IMR-90 (cell line): ENCODE results near the gene ADAMTS12. TPM values are rescaled to one million over a fixed set of nuclear protein-coding genes. Genes with fewer than 3 reads are reported as not detected.
A peak's percentile ranks its signal among the peaks of the same experiment; 100 is the strongest.

ENCODE experiments used
- ATAC-seq: fragments of 200-7000 bp; cut with Tn5 transposase; 2 replicates; pipeline ENCODE4 v1.9.1; 2020; ENCODE audit warnings: low read depth, mild to moderate bottlenecking, moderate library complexity
- BruUV-seq: library from RNA; stranded (reverse); fragments of 400-500 nt; replicated peaks from 2 replicates; lab custom pipeline; 2021; lab: Mats Ljungman, UMichigan
- CTCF ChIA-PET: fragments of 300-600 bp; formaldehyde crosslinking; extraction: SDS; loops from one replicate; lab custom pipeline; 2021; ENCODE audit warnings: antibody characterized with exemption; lab: Yijun Ruan, JAX
- POLR2A ChIA-PET: fragments of 300-600 bp; sonication (Branson Sonifier 250); formaldehyde crosslinking; loops from one replicate; lab custom pipeline; 2022; ENCODE audit warnings: antibody characterized with exemption; ENCODE audit not compliant: unreplicated experiment; lab: Charles Lee
- DNase-seq: peaks from one replicate; pipeline ENCODE4 v3.0.0; 2013
- H2AFZ ChIP-seq: replicated peaks from 2 replicates; pipeline ENCODE3; 2013; ENCODE audit warnings: low read length, mild to moderate bottlenecking; ENCODE audit not compliant: poor library complexity
- H2AK5ac ChIP-seq: 2 replicates; pipeline ENCODE4 v1.6.1; 2013; ENCODE audit warnings: low read depth, low read length, inconsistent platforms
- H2AK9ac ChIP-seq: replicated peaks from 2 replicates; pipeline ENCODE3; 2013; ENCODE audit warnings: mild to moderate bottlenecking, low read depth, low read length, moderate library complexity; ENCODE audit not compliant: poor library complexity
- H2BK120ac ChIP-seq: 2 replicates; pipeline ENCODE4 v1.6.1; 2013; ENCODE audit warnings: low read depth, low read length, inconsistent platforms
- H2BK15ac ChIP-seq: 3 replicates; pipeline ENCODE4 v1.6.1; 2013; ENCODE audit warnings: low read depth, low read length, inconsistent platforms
- H2BK20ac ChIP-seq: 2 replicates; pipeline ENCODE4 v1.6.1; 2013; ENCODE audit warnings: low read depth, mild to moderate bottlenecking, inconsistent platforms, low read length, moderate library complexity
- H2BK5ac ChIP-seq: 2 replicates; pipeline ENCODE4 v1.6.1; 2013; ENCODE audit warnings: mild to moderate bottlenecking, low read depth, low read length, inconsistent platforms; ENCODE audit not compliant: poor library complexity, severe bottlenecking
- H3K14ac ChIP-seq: replicated peaks from 2 replicates; pipeline ENCODE4 v1.6.1; 2013; ENCODE audit warnings: low read depth, low read length, inconsistent platforms
- H3K18ac ChIP-seq: 2 replicates; pipeline ENCODE4 v1.6.1; 2013; ENCODE audit warnings: low read depth, low read length, control low read depth
- H3K23ac ChIP-seq: 2 replicates; pipeline ENCODE4 v1.6.1; 2013; ENCODE audit warnings: low read depth, low read length, inconsistent platforms
- H3K27ac ChIP-seq: 2 replicates; pipeline ENCODE4 v1.5.1; 2013; ENCODE audit warnings: mild to moderate bottlenecking, control low read depth, low read length; ENCODE audit not compliant: insufficient read depth
- H3K27me3 ChIP-seq: 2 replicates; pipeline ENCODE4 v1.6.1; 2013; ENCODE audit warnings: low read length; ENCODE audit not compliant: control insufficient read depth, insufficient read depth
- H3K36me3 ChIP-seq: 2 replicates; pipeline ENCODE4 v1.6.1; 2013; ENCODE audit warnings: low read length, mixed read lengths; ENCODE audit not compliant: control insufficient read depth, insufficient read depth
- H3K4ac ChIP-seq: 2 replicates; pipeline ENCODE4 v1.6.1; 2013; ENCODE audit warnings: low read depth, low read length, inconsistent platforms
- H3K4me1 ChIP-seq: 2 replicates; pipeline ENCODE4 v1.6.1; 2013; ENCODE audit warnings: low read length, mixed read lengths; ENCODE audit not compliant: control insufficient read depth, insufficient read depth
- H3K4me2 ChIP-seq: 2 replicates; pipeline ENCODE4 v1.6.1; 2013; ENCODE audit warnings: low read depth, mild to moderate bottlenecking, control low read depth, low read length, moderate library complexity
- H3K4me3 ChIP-seq: 2 replicates; pipeline ENCODE4 v1.5.1; 2013; ENCODE audit warnings: low read depth, mild to moderate bottlenecking, control low read depth, low read length, moderate library complexity; ENCODE audit not compliant: insufficient read depth
- H3K56ac ChIP-seq: 2 replicates; pipeline ENCODE4 v1.6.1; 2013; ENCODE audit warnings: low read length, inconsistent platforms; ENCODE audit not compliant: insufficient read depth; ENCODE audit errors: extremely low read depth
- H3K79me1 ChIP-seq, 2 experiments: 2 replicates each; pipeline ENCODE4 v1.6.1; 2013; ENCODE audit warnings: low read length in 2 of 2, inconsistent platforms in 1 of 2, low read depth in 1 of 2
- H3K9ac ChIP-seq: 2 replicates; pipeline ENCODE4 v1.6.1; 2013; ENCODE audit warnings: low read depth, low read length, control low read depth
- H3K9me1 ChIP-seq: 2 replicates; pipeline ENCODE4 v1.6.1; 2013; ENCODE audit warnings: low read length, inconsistent platforms; ENCODE audit not compliant: insufficient read depth
- H3K9me3 ChIP-seq: 2 replicates; pipeline ENCODE4 v1.6.1; 2013; ENCODE audit warnings: low read length; ENCODE audit not compliant: control insufficient read depth, insufficient read depth
- H4K20me1 ChIP-seq: 2 replicates; pipeline ENCODE4 v1.6.1; 2013; ENCODE audit warnings: low read length, inconsistent platforms; ENCODE audit not compliant: insufficient read depth
- H4K5ac ChIP-seq: 2 replicates; pipeline ENCODE4 v1.6.1; 2013; ENCODE audit warnings: mild to moderate bottlenecking, low read depth, low read length, control low read depth
- H4K8ac ChIP-seq, 2 experiments: 2 replicates each; pipeline ENCODE4 v1.6.1; 2013; ENCODE audit warnings: low read depth in 2 of 2, low read length in 2 of 2, control low read depth in 1 of 2, inconsistent platforms in 1 of 2
- H4K91ac ChIP-seq: 2 replicates; pipeline ENCODE4 v1.6.1; 2013; ENCODE audit warnings: low read depth, low read length, inconsistent platforms; ENCODE audit not compliant: insufficient read depth
- CEBPB ChIP-seq: IDR thresholded peaks from 2 replicates; pipeline ENCODE4 v1.6.1; 2012; ENCODE audit warnings: low read depth, low read length, improper control_type of control experiment
- MXI1 ChIP-seq: IDR thresholded peaks from 2 replicates; pipeline ENCODE4 v1.6.1; 2012; ENCODE audit warnings: low read depth, mild to moderate bottlenecking, low read length, moderate library complexity, borderline replicate concordance
- WGBS, 2 experiments: methylation state at CpG; one replicate each; pipeline versions ENCODE4 v1.1.5 to v1.1.7; 2013; ENCODE audit warnings: missing lambda C conversion rate in 2 of 2; ENCODE audit not compliant: insufficient read length in 1 of 2; ENCODE audit errors: extremely low coverage in 2 of 2; 5-methylcytosine and 5-hydroxymethylcytosine counted together
- dilution Hi-C: fragments of 300-500 bp; cut with HindIII; formaldehyde crosslinking; loops from one replicate; pipeline ENCODE4 v1.14.3; 2018; ENCODE audit warnings: low sequenced_read_pairs; ENCODE audit not compliant: unreplicated experiment
- in situ Hi-C: fragments of 300-500 bp; cut with MboI; formaldehyde crosslinking; loops from 3 replicates; pipeline ENCODE4 v1.14.3; 2019; ENCODE audit warnings: low sequenced_read_pairs, inconsistent platforms, mixed read lengths
- intact Hi-C: fragments of 100-400 bp; cut with micrococcal nuclease; formaldehyde crosslinking; loops from 2 replicates; pipeline ENCODE4 v1.10.0; 2022
- polyA plus RNA-seq, 3 experiments: library from polyadenylated mRNA; depleted of rRNA; stranded (reverse); fragments of >200 nt; gene quantifications; 2 replicates each; pipeline ENCODE4 v1.2.3, GENCODE V29; 2012; ENCODE audit warnings: low replicate concordance in 1 of 3
- total RNA-seq: library from RNA; depleted of rRNA; stranded (reverse); fragments of >200 nt; gene quantifications from 2 replicates; pipeline ENCODE4 v1.2.3, GENCODE V29; 2012

ADAMTS12 gene
- total and polyA plus RNA-seq, 2 of the 4 experiments (the other 2 are of a cell fraction) = 27.3 to 51.3 TPM

DNA sequence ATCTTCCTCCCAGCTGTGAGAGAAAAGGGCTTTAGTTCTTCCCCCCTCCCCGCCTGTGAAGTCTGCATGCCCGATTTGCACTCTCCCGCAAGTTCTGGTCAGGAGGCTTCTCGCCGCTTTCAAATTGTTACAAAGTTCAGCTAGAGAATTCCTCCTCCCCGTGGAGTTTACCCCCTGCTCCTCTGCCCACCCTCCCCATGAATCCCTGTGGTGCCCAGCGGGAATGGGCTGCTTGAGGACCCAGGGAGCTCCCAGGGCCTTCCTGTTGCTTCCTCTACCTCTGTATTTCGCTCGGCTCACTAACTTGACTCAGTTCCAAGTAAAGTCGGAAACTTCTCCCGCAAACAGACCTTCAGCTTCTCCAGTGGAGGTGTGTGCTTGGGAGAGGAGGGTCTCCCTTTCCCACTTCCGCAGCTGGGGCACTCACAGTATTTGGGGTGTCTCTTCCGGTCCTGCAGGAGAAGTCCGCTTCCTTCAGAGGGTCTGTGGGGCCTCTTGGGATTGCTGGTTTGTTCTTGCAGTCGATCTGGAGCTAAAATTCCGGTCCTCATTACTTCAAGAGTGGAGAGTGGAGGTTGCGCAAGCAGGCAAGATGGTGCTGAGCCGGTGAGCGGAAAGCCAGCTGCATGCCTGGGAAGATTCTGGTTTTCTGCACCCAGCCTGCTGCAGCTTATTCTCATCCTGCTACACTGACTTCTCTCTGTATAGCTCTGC, 97.8 kb downstream of the ADAMTS12 start:
- Histone ChIP-seq H3K27ac (no peak overlapping the region), H3K23ac (no peak overlapping the region), H2AK9ac (no peak overlapping the region), H3K27me3 (no peaks in the 10 kb centered on the region), H2BK5ac (no peak overlapping the region), H3K4me2 (no peak overlapping the region), H4K20me1 (peaks cover 3% of the 10 kb centered on the region; the same call in 1 of the 2 replicates), H2BK120ac (peak overlapping the region; percentile 48; the same call in 1 of the 2 replicates), H4K8ac (no peak overlapping the region), H4K5ac (no peak overlapping the region), H3K9me1 (peaks cover 14% of the 10 kb centered on the region), H2BK20ac (peak overlapping the region; percentile 55), H3K18ac (no peak overlapping the region), H3K9me3 (no peaks in the 10 kb centered on the region), H3K79me1 (peaks cover 5 to 46% of the 10 kb centered on the region in 2 experiments), H3K14ac (peak overlapping the region; percentile 55), H3K4ac (no peak overlapping the region), H3K9ac (no peak overlapping the region), H4K91ac (no peak overlapping the region; the same call in 1 of the 2 replicates), H3K56ac (no peak overlapping the region), H2AFZ (no peak overlapping the region), H3K4me3 (no peak overlapping the region), H2BK15ac (no peak overlapping the region), H3K36me3 (no peaks in the 10 kb centered on the region), H2AK5ac (peak overlapping the region; percentile 16; the same call in 1 of the 2 replicates), H3K4me1 (peaks cover 11% of the 10 kb centered on the region)
- intact Hi-C loops = no loop called here
- TF ChIP-seq CEBPB (peak; percentile 78), MXI1 (no peak)
- dilution Hi-C loops = no loop called here
- ATAC-seq (no peak), DNase-seq (no peak)
- 96% methylated on average over 4 of the region's 19 CpGs; no CpG with 5 or more reads in 1 of the 2 experiments for WGBS, 2 experiments
- no TSS peak for BruUV-seq
- ChIA-PET CTCF (interaction anchor here (1.4 to 1.5 kb wide), 2 partner anchors 10 to 25 kb away, joined by 3 read pairs; no protein-coding TSS in a partner anchor), POLR2A (no interaction called here)
- in situ Hi-C loops = no loop called here
